CD4-positive, CD25-positive, alpha-beta regulatory T cell (primary cell): ENCODE measurements around the gene TRMT13. TPM values are rescaled to one million over a fixed set of nuclear protein-coding genes. Genes with fewer than 3 reads are reported as not detected.
A peak's percentile ranks its signal among the peaks of the same experiment; 100 is the strongest.

ENCODE experiments used
- ATAC-seq, 2 donors: fragments of 150-1000 bp; cut with Tn5 transposase; one replicate each; pipeline ENCODE4 v1.10.0; 2021; ENCODE audit warnings: low read depth in 2 of 2, moderate number of reproducible peaks in 2 of 2, moderate library complexity in 1 of 2
- DNase-seq, 3 donors: peaks; one replicate each; pipeline versions ENCODE4 v3.0.0 to v3.0.0-alpha.2; 2012 to 2022; ENCODE audit warnings: mixed read lengths in 1 of 3
- H3K27ac ChIP-seq: one replicate; pipeline ENCODE4 v1.7.0; 2013; ENCODE audit warnings: mild to moderate bottlenecking, low read length; ENCODE audit not compliant: insufficient read depth, poor library complexity, severe bottlenecking
- H3K27me3 ChIP-seq: one replicate; pipeline ENCODE4 v1.7.0; 2013; ENCODE audit warnings: low read length; ENCODE audit not compliant: control insufficient read depth, insufficient read depth
- H3K36me3 ChIP-seq: one replicate; pipeline ENCODE4 v1.7.0; 2013; ENCODE audit warnings: mild to moderate bottlenecking, low read length, moderate library complexity; ENCODE audit not compliant: control insufficient read depth, insufficient read depth
- H3K4me1 ChIP-seq: 2 replicates; pipeline ENCODE4 v1.7.0; 2013; ENCODE audit warnings: mild to moderate bottlenecking, low read length; ENCODE audit not compliant: insufficient read depth, control insufficient read depth, poor library complexity, severe bottlenecking
- H3K4me3 ChIP-seq: one replicate; pipeline ENCODE4 v1.7.0; 2013; ENCODE audit warnings: low read depth, mild to moderate bottlenecking, low read length, moderate library complexity
- H3K9me3 ChIP-seq, 2 experiments: 1 replicate in 1 of 2; 2 replicates in 1 of 2; pipeline ENCODE4 v1.7.0; 2013; ENCODE audit warnings: low read length in 2 of 2, mild to moderate bottlenecking in 1 of 2, moderate library complexity in 1 of 2; ENCODE audit not compliant: control insufficient read depth in 2 of 2
- H3K27ac Mint-ChIP-seq, 3 donors: one replicate each; pipeline ENCODE4 v1.8.0; 2020 to 2022; ENCODE audit warnings: mild to moderate bottlenecking in 3 of 3, mixed read lengths in 3 of 3, moderate library complexity in 2 of 3
- H3K27me3 Mint-ChIP-seq: one replicate; pipeline ENCODE4 v1.8.0; 2022; ENCODE audit warnings: mild to moderate bottlenecking, mixed read lengths
- H3K36me3 Mint-ChIP-seq: one replicate; pipeline ENCODE4 v1.8.0; 2020; ENCODE audit warnings: mixed read lengths
- H3K4me1 Mint-ChIP-seq, 4 donors: one replicate each; pipeline ENCODE4 v1.8.0; 2020 to 2022; ENCODE audit warnings: mixed read lengths in 4 of 4, mild to moderate bottlenecking in 1 of 4
- H3K4me3 Mint-ChIP-seq, 4 donors: one replicate each; pipeline ENCODE4 v1.8.0; 2020 to 2022; ENCODE audit warnings: mild to moderate bottlenecking in 4 of 4, mixed read lengths in 4 of 4, moderate library complexity in 3 of 4
- H3K9me3 Mint-ChIP-seq, 7 donors: one replicate each; pipeline ENCODE4 v1.8.0; 2020 to 2022; ENCODE audit warnings: mixed read lengths in 7 of 7, mild to moderate bottlenecking in 3 of 7, moderate library complexity in 2 of 7
- polyA plus RNA-seq, 4 donors: library from polyadenylated mRNA; unstranded; fragments of 300-500 nt; fragmentation: Illumina TruSeq; gene quantifications; one replicate each; pipeline ENCODE4 v1.2.3, GENCODE V29; 2021
- total RNA-seq: library from RNA; stranded (reverse); gene quantifications from one replicate; pipeline ENCODE4 v1.2.3, GENCODE V29; 2022

TRMT13 gene
- total and polyA plus RNA-seq, 5 donors from 2014 or later = 7.5 to 12.2 (median 9.2) TPM

GRCh38 chr1:100141192-100141591 is 8.2 kb downstream of the TRMT13 start:
- H3K4me1 Mint-ChIP-seq = peaks cover 7 to 19% (median 8%) of the 10 kb centered on the region in 4 donors
- no peaks in the 10 kb centered on the region for H3K27me3 Mint-ChIP-seq
- H3K36me3 Mint-ChIP-seq = peaks cover 44% of the 10 kb centered on the region
- Histone ChIP-seq H3K4me1 (no peaks in the 10 kb centered on the region), H3K27ac (no peak overlapping the region), H3K9me3 (no peaks in the 10 kb centered on the region), H3K27me3 (no peaks in the 10 kb centered on the region), H3K36me3 (peaks cover 91% of the 10 kb centered on the region), H3K4me3 (no peak overlapping the region)
- no peak for ATAC-seq
- no peaks in the 10 kb centered on the region for H3K9me3 Mint-ChIP-seq
- DNase-seq = no peak
- H3K4me3 Mint-ChIP-seq = no peak overlapping the region
- H3K27ac Mint-ChIP-seq = no peak overlapping the region

GRCh38 chr1:100142343-100142742 is 9.4 kb downstream of the TRMT13 start:
- Mint-ChIP-seq H3K4me1 (peaks cover 7 to 17% (median 8%) of the 10 kb centered on the region in 4 donors), H3K9me3 (no peaks in the 10 kb centered on the region), H3K4me3 (no peak overlapping the region), H3K27ac (peak overlapping the region in 2 of 3 donors; percentile 18 to 33), H3K27me3 (no peaks in the 10 kb centered on the region), H3K36me3 (peaks cover 44% of the 10 kb centered on the region)
- no peak for ATAC-seq
- H3K9me3 ChIP-seq = no peaks in the 10 kb centered on the region
- H3K27ac ChIP-seq = no peak overlapping the region
- H3K4me1 ChIP-seq = no peaks in the 10 kb centered on the region
- DNase-seq = no peak
- H3K27me3 ChIP-seq = no peaks in the 10 kb centered on the region
- no peak overlapping the region for H3K4me3 ChIP-seq
- H3K36me3 ChIP-seq = peaks cover 96% of the 10 kb centered on the region

DNA sequence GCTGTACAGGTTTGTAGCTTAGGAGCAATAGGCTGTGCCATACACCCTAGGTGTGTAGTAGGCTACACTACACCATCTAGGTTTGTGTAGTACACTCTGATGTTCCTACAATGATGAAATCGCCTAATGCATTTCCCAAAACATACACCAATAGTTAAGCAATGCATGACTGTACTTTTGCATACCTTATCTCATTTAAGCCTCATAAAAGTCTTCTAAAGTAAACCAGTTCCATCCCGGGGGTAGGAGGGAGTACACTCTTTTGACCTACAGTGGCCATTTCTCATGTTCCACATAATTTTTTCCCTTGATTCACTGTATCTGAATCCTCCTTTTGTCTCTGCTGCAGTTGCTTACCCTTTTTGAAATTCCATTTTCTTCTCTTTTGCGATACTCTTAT is 12.2 kb downstream of the TRMT13 start:
- no peak overlapping the region for H3K4me3 ChIP-seq
- Mint-ChIP-seq H3K27ac (peak overlapping the region in 2 of 3 donors; percentile 16 to 21), H3K27me3 (no peaks in the 10 kb centered on the region), H3K36me3 (peaks cover 34% of the 10 kb centered on the region), H3K4me1 (peaks cover 5 to 12% (median 8%) of the 10 kb centered on the region in 4 donors), H3K4me3 (no peak overlapping the region), H3K9me3 (no peaks in the 10 kb centered on the region)
- H3K27me3 ChIP-seq = no peaks in the 10 kb centered on the region
- DNase-seq (no peak), ATAC-seq (no peak)
- no peaks in the 10 kb centered on the region for H3K9me3 ChIP-seq
- H3K4me1 ChIP-seq = no peaks in the 10 kb centered on the region
- peaks cover 90% of the 10 kb centered on the region for H3K36me3 ChIP-seq
- no peak overlapping the region for H3K27ac ChIP-seq

DNA sequence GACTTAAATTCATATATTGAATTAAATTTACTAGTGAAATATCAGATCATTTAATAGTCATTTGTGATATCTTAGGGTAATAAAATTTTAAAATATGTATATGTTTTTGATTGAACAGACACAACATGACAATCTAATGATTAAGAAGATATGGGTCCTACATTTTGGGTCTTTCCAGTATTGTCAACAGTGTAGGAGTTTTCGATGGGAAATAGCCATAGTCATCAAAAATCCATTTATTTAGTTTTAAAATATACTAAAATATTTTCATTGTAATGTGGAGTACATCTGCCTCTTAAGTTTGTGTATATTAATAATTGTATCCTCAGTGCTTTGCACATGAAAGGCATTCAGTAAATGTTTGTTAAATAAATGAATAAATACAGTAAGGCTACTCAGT is 14.0 kb downstream of the TRMT13 start:
- H3K4me1 Mint-ChIP-seq = peaks cover 5 to 14% (median 8%) of the 10 kb centered on the region in 4 donors
- no peaks in the 10 kb centered on the region for H3K9me3 Mint-ChIP-seq
- no peak for ATAC-seq
- no peaks in the 10 kb centered on the region for H3K27me3 Mint-ChIP-seq
- Histone ChIP-seq H3K4me3 (no peak overlapping the region), H3K27me3 (no peaks in the 10 kb centered on the region), H3K36me3 (peaks cover 74% of the 10 kb centered on the region), H3K9me3 (no peaks in the 10 kb centered on the region), H3K27ac (no peak overlapping the region), H3K4me1 (no peaks in the 10 kb centered on the region)
- peaks cover 29% of the 10 kb centered on the region for H3K36me3 Mint-ChIP-seq
- no peak for DNase-seq
- H3K27ac Mint-ChIP-seq = no peak overlapping the region
- H3K4me3 Mint-ChIP-seq = no peak overlapping the region

GRCh38 chr1:100147875-100148274 is 14.9 kb downstream of the TRMT13 start:
- no peaks in the 10 kb centered on the region for H3K9me3 ChIP-seq

DNA sequence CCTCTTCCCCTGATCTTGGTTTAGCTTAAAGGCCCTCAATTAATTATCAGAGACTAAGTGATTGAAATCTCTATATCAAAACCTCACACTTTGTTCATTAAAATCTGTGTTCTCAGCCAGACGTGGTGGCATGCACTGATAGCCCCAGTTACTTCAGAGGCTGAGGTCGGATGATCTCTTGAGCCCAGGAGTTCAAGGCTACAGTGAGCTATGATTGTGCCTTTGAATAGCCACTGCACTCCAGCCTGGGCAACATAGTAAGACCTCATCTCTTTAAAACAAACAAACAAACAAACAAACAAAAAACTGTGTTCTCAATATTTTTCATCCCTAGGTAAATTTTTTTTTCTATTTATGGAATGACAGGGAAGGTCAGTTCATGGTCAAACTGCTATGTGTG is 18.7 kb downstream of the TRMT13 start:
- Histone ChIP-seq H3K4me1 (no peaks in the 10 kb centered on the region), H3K9me3 (no peaks in the 10 kb centered on the region), H3K4me3 (no peak overlapping the region), H3K27ac (no peak overlapping the region), H3K27me3 (no peaks in the 10 kb centered on the region), H3K36me3 (peaks cover 28% of the 10 kb centered on the region)
- no peaks in the 10 kb centered on the region for H3K27me3 Mint-ChIP-seq
- H3K27ac Mint-ChIP-seq = peak overlapping the region in 1 of 3 donors; percentile 40
- H3K9me3 Mint-ChIP-seq = no peaks in the 10 kb centered on the region
- peaks cover 6 to 15% (median 9%) of the 10 kb centered on the region in 4 donors for H3K4me1 Mint-ChIP-seq
- peaks cover 9% of the 10 kb centered on the region for H3K36me3 Mint-ChIP-seq
- ATAC-seq (no peak), DNase-seq (no peak)
- no peak overlapping the region for H3K4me3 Mint-ChIP-seq

More at GRCh38 chr1:100147875-100148274, 14.9 kb downstream of the TRMT13 start:
- DNase-seq (no peak), ATAC-seq (no peak)
- H3K27ac Mint-ChIP-seq = peak overlapping the region in 2 of 3 donors; percentile 23 to 80
- H3K4me3 ChIP-seq = no peak overlapping the region
- no peak overlapping the region for H3K27ac ChIP-seq
- H3K27me3 ChIP-seq = no peaks in the 10 kb centered on the region
- peaks cover 65% of the 10 kb centered on the region for H3K36me3 ChIP-seq
- no peaks in the 10 kb centered on the region for H3K4me1 ChIP-seq
- no peaks in the 10 kb centered on the region for H3K27me3 Mint-ChIP-seq
- peaks cover 5 to 21% (median 8%) of the 10 kb centered on the region in 4 donors for H3K4me1 Mint-ChIP-seq
- H3K9me3 Mint-ChIP-seq = no peaks in the 10 kb centered on the region
- peaks cover 23% of the 10 kb centered on the region for H3K36me3 Mint-ChIP-seq
- H3K4me3 Mint-ChIP-seq = no peak overlapping the region

DNA sequence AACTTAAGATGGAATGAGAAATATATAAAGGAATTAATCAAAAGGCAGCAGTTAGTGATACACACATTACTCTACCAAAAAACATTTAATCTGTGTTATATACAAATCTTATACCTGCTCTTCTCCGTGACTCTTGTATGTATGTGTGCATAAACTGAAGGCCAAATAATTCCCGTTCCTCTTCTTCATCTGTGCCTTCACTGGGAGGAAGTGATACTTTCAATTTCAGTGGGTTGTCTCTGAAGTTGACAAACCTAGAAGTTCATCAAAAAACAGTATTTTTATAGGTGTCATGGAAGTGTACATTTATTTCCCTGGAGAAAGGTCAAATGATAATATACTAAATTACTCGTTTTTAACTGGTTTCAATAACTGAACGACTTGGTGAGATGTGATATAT is 19.3 kb downstream of the TRMT13 start:
- Histone ChIP-seq H3K27me3 (no peaks in the 10 kb centered on the region), H3K4me1 (no peaks in the 10 kb centered on the region), H3K27ac (no peak overlapping the region), H3K4me3 (no peak overlapping the region), H3K9me3 (no peaks in the 10 kb centered on the region), H3K36me3 (peaks cover 23% of the 10 kb centered on the region)
- DNase-seq = peak in 1 of 3 donors; percentile 5
- H3K9me3 Mint-ChIP-seq = no peaks in the 10 kb centered on the region
- H3K36me3 Mint-ChIP-seq = peaks cover 9% of the 10 kb centered on the region
- no peaks in the 10 kb centered on the region for H3K27me3 Mint-ChIP-seq
- H3K4me1 Mint-ChIP-seq = peaks cover 6 to 15% (median 9%) of the 10 kb centered on the region in 4 donors
- ATAC-seq = no peak
- H3K4me3 Mint-ChIP-seq = no peak overlapping the region
- peak overlapping the region in 1 of 3 donors; percentile 40 for H3K27ac Mint-ChIP-seq

GRCh38 chr1:100162881-100163280 is 29.9 kb downstream of the TRMT13 start:
- DNase-seq = no peak
- H3K9me3 ChIP-seq = no peaks in the 10 kb centered on the region
- no peak overlapping the region for H3K27ac ChIP-seq
- no peaks in the 10 kb centered on the region for H3K36me3 ChIP-seq
- peaks cover 0 to 2% (median 0%) of the 10 kb centered on the region in 7 donors for H3K9me3 Mint-ChIP-seq
- H3K4me3 Mint-ChIP-seq = no peak overlapping the region
- H3K27ac Mint-ChIP-seq = no peak overlapping the region
- ATAC-seq = no peak
- no peak overlapping the region for H3K4me3 ChIP-seq
- H3K4me1 Mint-ChIP-seq = no peaks in the 10 kb centered on the region
- no peaks in the 10 kb centered on the region for H3K4me1 ChIP-seq
- H3K27me3 Mint-ChIP-seq = no peaks in the 10 kb centered on the region
- no peaks in the 10 kb centered on the region for H3K27me3 ChIP-seq
- no peaks in the 10 kb centered on the region for H3K36me3 Mint-ChIP-seq
